Mammary epithelial cell (primary cell): Measurements from ENCODE around the gene PLCH1.
"Not testable (repeated sequence)": the region's sequence is repeated elsewhere in the genome, so short reads cannot be mapped to it uniquely, and the experiment has no call there.

Experiments
- EZH2 ChIP-seq: IDR thresholded peaks from 2 replicates; pipeline ENCODE4 v1.6.1; 2012; ENCODE audit warnings: low read length, inconsistent platforms, borderline replicate concordance
- TF ChIP-seq, protein P1 (sequence below), 2 donors: IDR thresholded peaks in 1 of 2; conservative IDR thresholded peaks in 1 of 2; 2 replicates each; pipeline ENCODE4 v1.5.1; 2011 to 2012; ENCODE audit warnings: inconsistent platforms in 2 of 2, low read length in 2 of 2, mild to moderate bottlenecking in 2 of 2, control low read depth in 1 of 2, low read depth in 1 of 2; ENCODE audit not compliant: insufficient read depth in 1 of 2; ENCODE audit errors: extremely low read depth in 1 of 2

DNA sequence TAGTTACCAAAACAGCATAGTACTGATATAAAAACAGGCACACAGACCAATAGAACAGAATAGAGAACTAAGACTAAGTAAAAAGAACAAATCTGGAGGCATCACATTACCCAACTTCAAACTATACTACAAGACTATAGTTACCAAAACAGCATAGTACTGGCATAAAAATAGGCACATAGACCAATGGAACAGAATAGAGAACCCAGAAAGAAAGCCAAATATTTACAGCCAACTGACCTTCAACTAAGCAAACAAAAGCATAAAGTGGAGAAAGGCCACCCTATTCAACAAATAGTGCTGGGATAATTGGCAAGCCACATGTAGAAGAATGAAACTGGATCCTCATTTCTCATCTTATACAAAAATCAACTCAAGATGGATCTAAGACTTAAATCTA, 130.5 kb downstream of the PLCH1 start:
- TF ChIP-seq, protein P1, sequence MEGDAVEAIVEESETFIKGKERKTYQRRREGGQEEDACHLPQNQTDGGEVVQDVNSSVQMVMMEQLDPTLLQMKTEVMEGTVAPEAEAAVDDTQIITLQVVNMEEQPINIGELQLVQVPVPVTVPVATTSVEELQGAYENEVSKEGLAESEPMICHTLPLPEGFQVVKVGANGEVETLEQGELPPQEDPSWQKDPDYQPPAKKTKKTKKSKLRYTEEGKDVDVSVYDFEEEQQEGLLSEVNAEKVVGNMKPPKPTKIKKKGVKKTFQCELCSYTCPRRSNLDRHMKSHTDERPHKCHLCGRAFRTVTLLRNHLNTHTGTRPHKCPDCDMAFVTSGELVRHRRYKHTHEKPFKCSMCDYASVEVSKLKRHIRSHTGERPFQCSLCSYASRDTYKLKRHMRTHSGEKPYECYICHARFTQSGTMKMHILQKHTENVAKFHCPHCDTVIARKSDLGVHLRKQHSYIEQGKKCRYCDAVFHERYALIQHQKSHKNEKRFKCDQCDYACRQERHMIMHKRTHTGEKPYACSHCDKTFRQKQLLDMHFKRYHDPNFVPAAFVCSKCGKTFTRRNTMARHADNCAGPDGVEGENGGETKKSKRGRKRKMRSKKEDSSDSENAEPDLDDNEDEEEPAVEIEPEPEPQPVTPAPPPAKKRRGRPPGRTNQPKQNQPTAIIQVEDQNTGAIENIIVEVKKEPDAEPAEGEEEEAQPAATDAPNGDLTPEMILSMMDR (conservative IDR thresholded peaks at IDR 0.05 in 1 of 2, IDR thresholded peaks at IDR 0.05 in 1 of 2; ENCODE audit: extremely low read depth in 1 of 2, insufficient read depth in 1 of 2, low read depth in 1 of 2, low read length in 2 of 2): not testable (repeated sequence)
- not testable (repeated sequence) for TF ChIP-seq EZH2
